Tongue (tissue), 2 donors: Measurements from ENCODE around the gene EFTUD2. TPM values are rescaled to one million over a fixed set of nuclear protein-coding genes. Genes with fewer than 3 reads are reported as not detected.
A peak's percentile ranks its signal among the peaks of the same experiment; 100 is the strongest.

Experiments used
- DNase-seq: peaks from one replicate; pipeline ENCODE4 v3.0.0-alpha.2; 2015
- total RNA-seq: library from RNA; depleted of rRNA; stranded (reverse); fragments of >200 nt; gene quantifications from one replicate; pipeline ENCODE4 v1.2.3, GENCODE V29; 2014

Gene EFTUD2
- total RNA-seq, 1 donor from 2014 or later = 92.0 TPM

GRCh38 chr17:44925731-44926697 is 26.8 kb upstream of the EFTUD2 start:
- DNase-seq = no peak

- DNase-seq = no peak
These were observed 24.9 kb upstream of the EFTUD2 start for GRCh38 chr17:44924107-44924544.

GRCh38 chr17:44922746-44923470 is 23.7 kb upstream of the EFTUD2 start:
- no peak for DNase-seq

GRCh38 chr17:44922136-44922535 is 22.9 kb upstream of the EFTUD2 start:
- no peak for DNase-seq

GRCh38 chr17:44921122-44921882 is 22.1 kb upstream of the EFTUD2 start:
- no peak for DNase-seq

GRCh38 chr17:44920565-44920940 is 21.3 kb upstream of the EFTUD2 start:
- DNase-seq = no peak

- DNase-seq = peak; percentile 90
These were observed 20.8 kb upstream of the EFTUD2 start for GRCh38 chr17:44919885-44920564.

- DNase-seq = no peak
These were observed 20.2 kb upstream of the EFTUD2 start for GRCh38 chr17:44919411-44919810.

- DNase-seq = no peak
These were observed 18.8 kb upstream of the EFTUD2 start for GRCh38 chr17:44918006-44918405.

- DNase-seq = no peak
These were observed 18.2 kb upstream of the EFTUD2 start for GRCh38 chr17:44917456-44917855.

GRCh38 chr17:44916781-44917241 is 17.6 kb upstream of the EFTUD2 start:
- DNase-seq = peak; percentile 78

- no peak for DNase-seq
These were observed 16.9 kb upstream of the EFTUD2 start for GRCh38 chr17:44915862-44916780.

GRCh38 chr17:44915321-44915726 is 16.1 kb upstream of the EFTUD2 start, which contains the start of gene GFAP:
Gene GFAP (minus strand): TSS chr17:44915500. CDS start chr17:44915486, 14 bp downstream.
- no peak for DNase-seq

- DNase-seq = no peak
These were observed 15.5 kb upstream of the EFTUD2 start for GRCh38 chr17:44914698-44915271.

GRCh38 chr17:44914148-44914547 is 14.9 kb upstream of the EFTUD2 start:
- no peak for DNase-seq

- DNase-seq = no peak
These were observed 14.4 kb upstream of the EFTUD2 start for GRCh38 chr17:44913676-44914075.

GRCh38 chr17:44912763-44913544 is 13.7 kb upstream of the EFTUD2 start:
- DNase-seq = no peak

- no peak for DNase-seq
These were observed 12.1 kb upstream of the EFTUD2 start for GRCh38 chr17:44911133-44912001.
